Measurements from ENCODE around the gene LRPAP1. TPM values are rescaled to one million over a fixed set of nuclear protein-coding genes. Genes with fewer than 3 reads are reported as not detected.
A peak's percentile ranks its signal among the peaks of the same experiment; 100 is the strongest.

The LRPAP1 gene
- total RNA-seq, 2 donors from 2014 or later, result 256 to 321 TPM

DNA sequence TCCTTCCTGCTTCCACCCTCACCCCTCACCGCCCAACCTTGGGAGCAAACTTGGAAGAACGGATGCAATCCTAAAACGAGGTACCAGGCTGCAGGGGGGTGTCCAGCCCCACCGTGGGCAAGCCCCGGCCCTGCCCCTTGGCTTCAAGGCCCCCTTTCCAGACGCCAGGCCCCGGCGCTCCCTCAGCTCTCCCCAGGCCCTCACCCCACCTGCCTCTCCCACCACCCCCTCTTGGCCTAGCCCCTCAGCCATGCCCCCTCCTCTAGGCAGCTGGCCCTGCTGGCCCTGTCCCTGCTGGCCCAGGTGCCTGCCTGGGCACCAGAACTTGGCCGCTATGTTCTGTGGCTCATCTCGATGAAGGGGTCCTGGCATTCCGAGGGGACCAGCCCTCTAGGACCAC, 33.8 kb downstream of the LRPAP1 start:
- no peak for DNase-seq (ENCODE audit: low spot score)
- H3K4me3 ChIP-seq, result no peak overlapping the region
- TF ChIP-seq CTCF (IDR thresholded peaks at IDR 0.05), result no peak
- H3K27me3 ChIP-seq, result no peaks in the 10 kb centered on the region
- no peaks in the 10 kb centered on the region for H3K9me3 ChIP-seq
- peaks cover 0 to 66% of the 10 kb centered on the region in 2 donors for H3K4me1 ChIP-seq
- peak overlapping the region; percentile 73 to 77 for H3K27ac ChIP-seq
- peaks cover 30% of the 10 kb centered on the region for H3K36me3 ChIP-seq

DNA sequence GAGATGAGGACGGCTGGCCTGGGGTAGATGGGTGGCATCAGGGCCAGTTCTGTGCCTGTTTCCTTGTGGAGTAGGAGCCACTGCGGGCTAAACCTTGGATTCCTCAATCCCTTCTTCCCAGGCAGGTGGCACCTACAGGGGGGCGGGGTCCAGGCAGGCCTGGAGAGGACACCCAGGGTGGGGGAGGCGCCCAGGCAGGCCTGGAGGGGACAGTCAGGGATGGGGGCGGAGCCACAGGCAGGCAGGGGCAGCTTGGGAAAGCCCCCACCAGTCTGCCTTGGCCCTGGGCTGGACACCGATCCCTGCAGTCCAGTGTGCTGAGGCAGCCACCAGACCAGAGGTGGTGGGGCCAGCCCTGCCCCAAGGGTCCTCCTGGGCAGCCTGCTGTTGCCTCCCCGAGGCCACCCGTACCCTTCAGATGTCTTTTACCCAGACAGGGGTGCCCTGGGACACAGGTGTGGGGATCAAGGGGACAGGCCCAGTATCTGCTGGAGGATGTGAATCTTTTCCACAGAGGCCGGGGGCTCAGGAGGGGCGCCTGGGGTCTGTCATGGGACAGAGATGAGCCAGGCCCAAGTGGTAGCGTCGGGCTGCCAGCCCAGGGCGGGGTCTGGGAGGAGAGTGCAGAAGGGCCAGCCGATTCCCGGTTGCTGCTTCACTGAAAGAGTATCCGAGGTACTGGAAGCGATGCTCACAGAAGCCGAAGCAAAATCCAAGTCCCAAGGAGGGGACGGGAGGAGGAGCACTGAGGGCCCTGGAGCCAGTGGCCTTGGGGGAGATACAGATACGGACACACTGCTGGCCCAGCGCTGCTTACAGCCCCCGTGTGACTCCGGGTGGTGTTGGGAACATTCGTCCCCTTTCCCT, 34.5 kb downstream of the LRPAP1 start:
- Histone ChIP-seq H3K27me3 (no peaks in the 10 kb centered on the region), H3K4me3 (no peak overlapping the region), H3K4me1 (peaks cover 0 to 59% of the 10 kb centered on the region in 2 donors), H3K36me3 (peaks cover 30% of the 10 kb centered on the region), H3K27ac (peak overlapping the region; percentile 73 to 77), H3K9me3 (no peaks in the 10 kb centered on the region)
- DNase-seq (ENCODE audit: low spot score), result no peak
- TF ChIP-seq CTCF (IDR thresholded peaks at IDR 0.05), result no peak

GRCh38 chr4:3497095-3497494, 35.1 kb downstream of the LRPAP1 start:
- no peak overlapping the region for H3K4me3 ChIP-seq
- peak overlapping the region; percentile 73 to 77 for H3K27ac ChIP-seq
- no peaks in the 10 kb centered on the region for H3K9me3 ChIP-seq
- TF ChIP-seq CTCF (IDR thresholded peaks at IDR 0.05), result no peak
- no peaks in the 10 kb centered on the region for H3K27me3 ChIP-seq
- no peak for DNase-seq (ENCODE audit: low spot score)
- H3K4me1 ChIP-seq, result peaks cover 0 to 53% of the 10 kb centered on the region in 2 donors
- H3K36me3 ChIP-seq, result peaks cover 33% of the 10 kb centered on the region

DNA sequence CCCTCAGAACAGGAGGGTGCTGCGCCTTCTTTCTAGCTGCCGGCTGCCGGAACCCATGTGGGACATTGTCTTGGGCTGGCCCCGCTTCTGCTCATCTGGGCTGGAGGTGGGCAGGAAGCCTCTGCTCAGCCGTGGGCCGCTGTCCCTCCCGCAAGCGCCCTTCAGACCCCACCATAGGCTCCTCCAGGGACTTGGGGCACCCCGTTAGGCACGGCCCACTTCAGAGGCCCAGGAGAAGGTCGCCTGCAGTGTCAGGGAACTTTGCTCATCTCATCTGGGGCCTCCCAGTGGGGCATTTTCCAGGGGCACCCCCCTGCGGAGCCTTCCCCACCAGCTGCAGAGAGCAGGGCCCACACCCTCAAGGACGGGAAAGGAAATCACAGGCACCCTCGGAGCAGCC, 36.2 kb downstream of the LRPAP1 start:
- H3K36me3 ChIP-seq, result peaks cover 40% of the 10 kb centered on the region
- peaks cover 0 to 42% of the 10 kb centered on the region in 2 donors for H3K4me1 ChIP-seq
- H3K27ac ChIP-seq, result peak overlapping the region; percentile 73 to 77
- no peaks in the 10 kb centered on the region for H3K27me3 ChIP-seq
- H3K4me3 ChIP-seq, result no peak overlapping the region
- DNase-seq (ENCODE audit: low spot score), result no peak
- H3K9me3 ChIP-seq, result no peaks in the 10 kb centered on the region
- no peak for TF ChIP-seq CTCF (IDR thresholded peaks at IDR 0.05)

DNA sequence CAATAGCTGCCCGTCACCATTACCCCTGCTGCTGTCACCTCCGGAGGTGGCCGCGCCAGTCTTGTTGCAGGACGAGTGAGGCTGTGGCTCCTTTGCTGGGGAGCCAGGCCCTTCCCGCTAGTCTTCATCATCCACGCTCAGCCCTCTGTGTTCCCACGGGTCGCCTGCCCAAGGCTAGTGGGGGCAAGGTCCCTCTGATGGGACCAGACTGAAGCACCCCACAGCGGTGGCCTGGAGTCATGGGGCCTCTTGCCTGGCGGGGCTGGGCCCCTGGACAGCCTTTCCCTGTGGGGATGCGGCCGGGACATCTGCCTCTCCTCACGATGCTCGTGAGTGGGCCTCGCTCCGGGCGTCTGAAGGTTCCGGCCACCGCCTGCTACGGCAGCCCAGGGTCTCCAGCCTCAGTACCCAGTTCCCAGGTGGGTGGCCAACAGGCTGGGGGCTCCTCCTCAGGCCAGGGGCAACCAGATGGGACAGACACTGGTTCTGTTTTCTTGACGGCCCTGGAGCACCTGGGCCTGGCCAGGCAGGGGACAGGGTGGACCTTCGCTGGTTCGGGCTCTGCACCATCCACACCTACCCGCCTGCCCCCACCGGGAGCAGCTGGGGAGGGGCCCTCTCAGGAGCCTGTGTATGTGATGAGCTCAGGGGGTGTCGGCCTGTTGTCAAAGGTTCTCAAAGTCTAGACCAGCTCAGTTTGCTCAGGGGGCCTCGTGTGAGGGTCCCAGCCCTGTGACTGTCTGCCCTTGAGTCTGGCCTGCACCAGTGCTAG, 36.8 kb downstream of the LRPAP1 start:
- Histone ChIP-seq H3K4me1 (peaks cover 0 to 37% of the 10 kb centered on the region in 2 donors), H3K9me3 (no peaks in the 10 kb centered on the region), H3K27me3 (no peaks in the 10 kb centered on the region), H3K36me3 (peaks cover 34% of the 10 kb centered on the region), H3K27ac (peak overlapping the region; percentile 73 to 77), H3K4me3 (no peak overlapping the region)
- DNase-seq (ENCODE audit: low spot score), result no peak
- TF ChIP-seq CTCF (IDR thresholded peaks at IDR 0.05), result no peak
